ENCODE results near the gene N4BP2L1.

The N4BP2L1 gene

DNA sequence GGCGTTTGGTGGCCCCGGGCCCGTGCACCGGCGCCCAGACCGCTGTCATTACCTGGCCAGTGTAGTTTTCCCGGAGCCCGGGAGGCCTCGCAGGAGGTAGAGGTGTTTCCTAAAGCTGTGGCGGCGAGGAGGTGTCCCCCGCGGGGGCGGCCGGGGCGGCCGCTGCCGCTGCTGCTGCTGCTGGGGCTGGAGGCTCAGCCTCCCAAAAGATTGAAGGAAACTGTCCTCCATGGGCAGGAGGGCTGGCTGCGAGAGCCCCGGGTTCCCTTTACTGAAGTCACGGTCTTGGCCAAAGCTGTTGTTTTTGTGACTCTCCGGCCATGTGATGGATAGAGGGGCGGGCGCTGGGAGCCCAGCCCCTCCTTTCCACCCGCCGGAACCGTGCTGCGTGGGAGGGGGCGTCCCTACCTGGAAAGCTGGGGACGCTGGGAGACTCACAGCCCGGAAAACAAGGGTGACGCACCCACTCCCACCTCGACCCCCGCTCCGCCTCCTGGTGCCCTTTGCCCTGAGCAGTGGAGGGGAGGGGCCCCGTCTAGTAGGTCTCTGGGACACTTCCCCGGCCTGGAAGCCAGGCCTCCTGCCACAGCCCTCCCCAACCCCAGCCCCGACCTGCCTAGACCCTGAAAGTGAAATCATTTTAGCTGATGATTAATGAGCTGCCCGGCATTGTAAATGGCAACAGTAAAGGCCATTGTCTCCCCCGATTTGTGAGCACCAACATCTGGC is at the start of gene N4BP2L1:
Gene N4BP2L1, minus strand, starts transcription at position 279 of the 729 bp plus-strand sequence. Its CDS starts 48 bp downstream, at position 231.
- DNase-seq, result no peak

DNA sequence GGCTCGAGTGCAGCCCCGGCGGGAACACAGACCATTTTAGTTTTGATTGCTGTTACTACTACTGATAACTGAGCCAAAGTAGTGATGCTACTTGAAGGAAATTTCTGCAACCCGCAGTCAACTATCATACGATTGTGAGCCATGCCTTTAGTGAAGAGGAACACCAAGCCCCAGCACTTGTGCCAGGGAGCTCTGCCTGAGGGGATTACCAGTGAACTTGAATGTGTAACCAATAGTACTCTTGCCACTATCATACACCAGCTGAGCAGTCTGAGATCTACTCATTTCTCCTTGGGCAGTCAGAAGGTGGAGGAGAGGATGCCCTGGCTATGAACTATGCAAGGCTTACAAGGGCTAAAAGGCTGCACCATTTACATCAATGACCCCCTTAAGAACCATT is 49.0 kb upstream of the N4BP2L1 start:
- no peak for DNase-seq

DNA sequence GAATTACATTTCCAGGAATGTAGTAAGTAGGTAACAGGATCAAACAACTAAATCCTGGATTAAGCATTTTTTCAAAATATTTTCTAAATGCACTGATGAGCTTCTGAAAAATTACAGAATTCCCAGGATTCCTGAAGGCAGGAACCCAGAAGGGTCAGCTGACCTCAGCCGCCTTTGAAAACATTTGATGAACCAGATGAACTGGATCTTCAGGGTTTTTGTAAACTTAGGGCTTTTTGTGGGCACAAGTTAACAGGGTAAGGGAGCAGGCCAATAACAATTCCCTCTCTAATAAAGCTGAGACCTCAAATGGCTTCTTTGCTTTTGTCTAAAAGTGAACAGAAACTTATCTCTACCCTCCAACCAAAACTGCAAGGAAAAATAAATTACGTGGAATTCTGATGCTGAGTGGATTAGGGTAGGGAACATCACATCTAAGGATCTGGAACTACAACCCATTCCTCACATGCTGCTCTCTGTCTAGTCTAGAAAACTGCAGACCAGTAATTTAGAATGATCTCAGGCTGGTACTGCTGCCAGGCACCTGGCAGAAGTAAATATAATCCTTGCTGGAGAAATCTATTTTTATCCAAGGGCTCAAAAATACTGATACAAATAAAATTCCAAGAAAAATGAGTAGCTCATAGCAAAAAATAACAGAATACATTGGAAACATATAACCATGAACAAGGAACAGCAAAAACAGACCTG is 48.2 kb upstream of the N4BP2L1 start:
- no peak for DNase-seq

DNA sequence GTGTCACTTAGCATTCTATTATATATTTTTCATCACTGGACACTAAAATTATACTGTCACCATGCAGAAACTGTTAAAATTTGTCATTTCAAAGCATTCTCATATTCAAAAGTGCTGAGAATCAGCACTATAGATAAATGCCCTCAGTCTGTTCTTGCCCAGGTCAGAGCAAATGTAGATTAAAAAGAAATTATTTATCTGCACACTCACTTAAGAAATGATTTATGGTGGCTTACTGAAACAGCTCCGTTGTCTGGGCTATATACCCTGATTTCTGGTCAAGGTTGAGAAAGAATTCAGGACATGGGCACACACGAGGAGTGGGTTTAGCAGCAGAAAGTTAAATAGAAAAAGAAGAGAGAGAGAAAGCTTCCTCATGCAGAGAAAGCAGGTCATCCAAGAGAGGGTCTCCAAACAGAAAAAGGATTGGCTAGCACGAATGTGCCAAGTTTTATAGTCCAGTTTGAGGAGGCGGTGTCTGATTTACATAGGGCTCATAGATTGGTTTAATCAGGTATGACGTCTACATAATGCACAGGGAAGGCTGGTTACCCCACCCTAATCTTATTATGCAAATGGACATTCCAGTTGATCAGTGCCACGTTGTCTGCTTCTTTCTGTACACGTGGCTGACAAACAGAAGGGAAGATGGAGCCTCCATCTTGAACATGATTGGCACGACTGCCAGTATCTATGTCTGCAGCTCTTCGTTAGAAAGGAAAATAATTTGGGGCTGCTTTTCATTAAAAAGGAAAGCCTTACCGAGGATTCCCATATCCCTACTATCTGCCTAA is 47.3 kb upstream of the N4BP2L1 start:
- DNase-seq, result no peak

DNA sequence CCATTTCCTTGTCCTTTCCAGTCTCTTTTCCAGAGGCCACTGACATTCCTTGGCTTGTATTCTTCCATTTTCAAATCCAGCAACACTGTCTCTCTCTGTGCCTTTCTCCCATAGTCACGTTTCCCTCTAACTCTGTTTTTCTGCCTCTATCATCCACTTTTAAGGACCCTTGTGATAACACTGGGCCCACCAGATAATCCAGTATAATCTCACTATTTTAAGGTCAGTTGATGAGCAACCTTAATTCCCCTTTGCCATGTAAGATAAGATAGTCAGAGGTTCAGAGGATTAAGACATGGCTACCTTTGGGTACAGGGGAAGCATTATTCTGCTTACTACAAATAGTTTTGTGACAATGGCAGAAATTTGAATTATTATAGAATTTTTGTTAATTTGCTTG is 45.7 kb upstream of the N4BP2L1 start:
- no peak for DNase-seq

- no peak for DNase-seq
Measured at GRCh38 chr13:32472194-32472621, 44.3 kb upstream of the N4BP2L1 start.

DNA sequence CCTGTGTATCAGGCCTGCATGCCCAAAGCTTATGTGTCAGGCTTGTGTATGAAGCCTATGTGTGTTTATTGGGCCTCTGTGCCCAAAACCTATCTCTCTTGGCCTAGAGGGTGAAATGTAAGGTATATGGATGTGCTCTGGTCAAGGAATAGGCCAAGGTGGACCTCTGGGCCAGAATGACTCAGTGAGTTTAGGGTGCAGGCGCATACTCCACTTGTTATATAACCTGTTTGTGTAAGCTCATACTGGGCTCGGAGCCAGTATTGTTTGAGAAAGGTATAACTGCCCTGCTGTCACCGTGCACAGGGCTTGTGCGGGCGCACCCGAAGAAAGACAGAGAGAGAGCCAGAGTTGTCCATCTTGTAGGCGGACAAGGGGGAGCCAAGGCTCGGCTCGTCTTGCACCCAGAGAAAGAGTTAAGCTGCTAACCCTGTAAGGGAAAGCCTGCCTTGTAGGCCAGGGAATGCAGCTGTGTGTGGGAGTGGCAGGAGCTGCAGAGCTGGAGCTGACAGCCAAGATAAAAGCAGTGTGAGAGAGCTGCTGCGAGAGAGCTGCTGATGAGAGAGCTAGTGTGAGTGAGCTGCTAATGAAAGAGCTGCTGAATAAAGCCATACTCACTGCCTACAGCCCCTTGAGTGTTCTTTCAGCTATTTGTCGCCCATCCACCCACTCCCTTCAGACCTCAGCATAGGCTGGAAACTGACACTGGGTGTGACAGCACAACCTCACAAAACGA is 43.4 kb upstream of the N4BP2L1 start:
- DNase-seq, result no peak

- DNase-seq, result no peak
Measured at GRCh38 chr13:32468502-32469142, 40.7 kb upstream of the N4BP2L1 start.

GRCh38 chr13:32456591-32456990 is 28.7 kb upstream of the N4BP2L1 start:
- DNase-seq, result no peak

DNA sequence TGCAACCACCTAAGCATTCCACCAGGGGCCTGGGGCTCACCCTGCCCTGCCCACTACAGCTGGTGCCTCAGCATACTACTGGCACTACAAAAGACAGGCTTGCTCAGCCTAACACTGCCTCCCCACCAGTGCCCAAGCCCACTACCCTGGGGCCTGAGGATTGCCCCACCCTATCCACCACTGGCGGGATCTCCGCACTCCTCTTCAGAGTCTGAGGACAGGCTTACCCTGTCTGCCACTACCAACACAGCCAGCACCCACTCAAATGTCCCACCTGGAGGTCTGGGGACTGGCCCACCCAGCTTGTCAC is 27.6 kb upstream of the N4BP2L1 start:
- DNase-seq, result no peak

GRCh38 chr13:32454886-32455593 is 27.1 kb upstream of the N4BP2L1 start:
- DNase-seq, result no peak

GRCh38 chr13:32453981-32454380 is 26.1 kb upstream of the N4BP2L1 start:
- DNase-seq, result no peak

DNA sequence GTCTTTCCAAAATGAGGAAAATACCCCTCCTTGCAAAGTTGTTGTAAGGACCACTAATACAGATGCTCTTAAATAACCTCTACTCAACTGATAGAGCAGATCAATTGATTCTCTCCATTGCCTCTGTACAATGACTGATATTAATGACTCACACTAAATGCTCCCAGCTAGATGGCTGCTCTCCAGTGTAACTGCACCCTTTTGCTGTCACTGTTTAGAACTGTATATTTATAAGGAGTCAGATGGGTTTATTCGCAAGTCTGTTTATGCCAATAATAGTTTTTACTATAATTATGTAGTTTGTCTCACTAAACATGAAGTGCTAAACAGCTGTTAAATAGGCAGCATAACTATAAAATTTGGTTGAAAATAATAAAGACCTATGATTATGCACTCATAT is 21.0 kb upstream of the N4BP2L1 start:
- DNase-seq, result no peak

GRCh38 chr13:32447894-32448623 is 20.1 kb upstream of the N4BP2L1 start:
- no peak for DNase-seq

GRCh38 chr13:32446773-32447465 is 19.0 kb upstream of the N4BP2L1 start:
- no peak for DNase-seq

DNA sequence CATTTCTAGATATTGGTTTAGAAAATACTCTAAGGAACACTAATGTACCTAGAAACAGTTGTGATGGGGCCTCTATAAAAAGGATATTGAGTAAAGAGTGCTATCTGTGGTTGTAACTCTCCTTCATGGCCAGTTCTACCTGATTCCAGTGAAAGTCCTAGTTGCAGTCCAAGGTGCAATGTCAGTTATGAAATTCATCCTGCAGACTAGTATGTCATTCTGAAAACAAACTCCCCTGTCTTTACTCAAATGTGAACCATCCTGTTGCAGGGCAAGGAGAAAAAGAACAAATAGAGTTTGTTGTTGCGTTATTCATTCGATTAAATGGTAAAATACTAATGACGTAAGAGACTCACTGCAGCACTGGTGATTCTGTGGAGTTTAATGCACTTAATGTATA is 18.3 kb upstream of the N4BP2L1 start:
- DNase-seq, result no peak

DNA sequence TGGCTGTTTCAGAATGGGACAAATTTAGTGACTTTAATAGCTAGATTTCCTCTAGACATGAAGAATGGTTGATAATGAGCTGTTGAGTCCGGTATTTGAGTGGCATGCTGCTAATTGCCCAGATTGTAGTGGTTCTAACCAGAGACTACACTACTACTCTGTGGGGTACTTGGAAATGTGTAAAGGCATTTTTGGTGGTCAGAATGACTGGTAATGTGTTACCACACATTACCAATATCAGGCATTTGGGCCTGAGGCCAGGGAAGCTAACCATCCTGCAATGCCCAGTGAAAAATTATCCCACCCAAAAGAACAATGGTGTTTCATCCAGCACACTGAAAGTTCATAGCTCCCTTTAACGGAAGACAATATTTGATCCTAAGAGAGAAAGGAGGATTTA is 17.5 kb upstream of the N4BP2L1 start:
- no peak for DNase-seq

DNA sequence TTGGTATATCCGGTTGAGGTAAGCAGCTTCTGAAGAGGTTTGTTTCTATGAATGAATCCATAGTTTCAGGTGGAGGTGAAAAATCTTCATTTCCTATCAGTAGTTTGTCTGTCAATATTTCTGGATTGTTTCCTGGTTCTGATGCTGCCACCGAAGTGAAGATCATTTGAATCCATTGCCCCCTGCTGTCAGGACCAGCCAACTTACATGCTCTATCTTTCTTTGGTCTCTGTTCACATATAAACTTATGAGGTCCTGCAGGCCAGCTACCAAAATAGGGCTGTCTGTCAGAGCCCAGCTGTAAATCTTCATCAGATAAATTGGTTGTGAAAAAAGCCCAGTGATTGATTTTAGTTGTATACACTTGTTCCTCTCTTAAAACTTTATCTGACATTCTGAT is 15.2 kb upstream of the N4BP2L1 start:
- no peak for DNase-seq

GRCh38 chr13:32438871-32439270 is 10.9 kb upstream of the N4BP2L1 start:
- no peak for DNase-seq

- no peak for DNase-seq
Measured at GRCh38 chr13:32432856-32433255, 4.9 kb upstream of the N4BP2L1 start.

DNA sequence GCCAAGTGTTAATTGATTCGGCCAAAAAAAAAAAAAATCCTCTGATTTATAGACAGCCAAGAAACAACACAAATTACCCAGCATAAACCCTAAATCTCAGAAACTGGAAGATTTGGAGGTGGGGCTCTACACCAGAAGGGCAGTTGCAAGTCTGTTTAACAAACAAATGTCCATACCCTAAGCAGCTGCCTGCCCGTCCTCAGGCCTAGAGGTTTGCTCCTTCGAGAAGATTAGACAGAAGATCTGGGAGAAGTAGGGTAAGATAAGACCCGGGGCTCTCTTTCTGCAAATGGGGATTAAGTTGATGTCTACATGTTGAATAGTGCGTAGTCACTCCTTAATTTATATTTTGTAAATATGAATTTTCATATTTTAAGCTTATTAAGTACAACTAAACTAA is 3.4 kb upstream of the N4BP2L1 start:
- DNase-seq, result no peak
